ENCODE data around the gene DUSP16. TPM values are rescaled to one million over a fixed set of nuclear protein-coding genes. Genes with fewer than 3 reads are reported as not detected.

Gene DUSP16
- total RNA-seq, 1 donor from 2014 or later = 52.1 TPM

DNA sequence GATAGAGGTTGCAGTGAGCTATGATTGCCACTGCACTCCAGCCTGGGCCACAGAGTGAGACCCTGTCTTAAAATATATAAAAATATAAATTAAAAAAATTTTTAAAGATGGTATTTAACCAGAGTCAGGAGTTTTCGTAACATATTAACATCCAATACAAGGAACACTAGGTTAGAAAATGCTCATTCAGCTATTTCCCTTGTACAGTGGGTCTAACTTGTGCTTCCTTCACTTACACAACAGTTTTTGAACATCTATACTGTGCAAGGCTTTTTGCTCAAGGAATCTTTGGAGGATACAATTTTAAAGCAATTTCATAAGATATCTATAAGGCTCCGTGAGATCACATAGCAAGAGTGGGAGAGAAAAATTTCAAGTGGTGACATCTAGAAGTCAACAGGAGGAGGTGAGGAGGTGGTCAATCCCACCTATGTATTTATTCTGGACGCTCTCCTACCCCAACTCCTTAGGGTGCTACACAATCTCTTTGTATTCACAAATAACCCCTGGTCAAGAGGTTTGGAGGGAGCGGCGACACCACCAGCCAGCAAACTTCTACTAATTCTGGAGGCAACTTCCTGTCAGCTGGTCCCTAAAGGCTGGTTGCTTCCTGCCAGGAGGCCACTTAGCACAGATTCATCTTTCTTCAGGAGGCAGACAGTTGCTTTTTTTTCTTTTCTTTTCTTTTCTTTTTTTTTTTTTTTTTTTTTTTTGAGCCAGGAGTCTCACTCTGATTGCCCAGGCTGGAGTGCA lies 22.2 kb downstream of the DUSP16 start:
- no peak overlapping the region for H3K4me3 Mint-ChIP-seq
- H3K9me3 Mint-ChIP-seq = no peaks in the 10 kb centered on the region
- H3K4me1 Mint-ChIP-seq (ENCODE audit: unreplicated experiment) = peaks cover 9% of the 10 kb centered on the region
- TF ChIP-seq, protein P1, sequence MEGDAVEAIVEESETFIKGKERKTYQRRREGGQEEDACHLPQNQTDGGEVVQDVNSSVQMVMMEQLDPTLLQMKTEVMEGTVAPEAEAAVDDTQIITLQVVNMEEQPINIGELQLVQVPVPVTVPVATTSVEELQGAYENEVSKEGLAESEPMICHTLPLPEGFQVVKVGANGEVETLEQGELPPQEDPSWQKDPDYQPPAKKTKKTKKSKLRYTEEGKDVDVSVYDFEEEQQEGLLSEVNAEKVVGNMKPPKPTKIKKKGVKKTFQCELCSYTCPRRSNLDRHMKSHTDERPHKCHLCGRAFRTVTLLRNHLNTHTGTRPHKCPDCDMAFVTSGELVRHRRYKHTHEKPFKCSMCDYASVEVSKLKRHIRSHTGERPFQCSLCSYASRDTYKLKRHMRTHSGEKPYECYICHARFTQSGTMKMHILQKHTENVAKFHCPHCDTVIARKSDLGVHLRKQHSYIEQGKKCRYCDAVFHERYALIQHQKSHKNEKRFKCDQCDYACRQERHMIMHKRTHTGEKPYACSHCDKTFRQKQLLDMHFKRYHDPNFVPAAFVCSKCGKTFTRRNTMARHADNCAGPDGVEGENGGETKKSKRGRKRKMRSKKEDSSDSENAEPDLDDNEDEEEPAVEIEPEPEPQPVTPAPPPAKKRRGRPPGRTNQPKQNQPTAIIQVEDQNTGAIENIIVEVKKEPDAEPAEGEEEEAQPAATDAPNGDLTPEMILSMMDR (conservative IDR thresholded peaks at IDR 0.05) = no peak
- no peaks in the 10 kb centered on the region for H3K27me3 Mint-ChIP-seq
- no peak for DNase-seq (ENCODE audit: extremely low spot score, unreplicated experiment)
- peak overlapping the region; percentile 35 for H3K27ac Mint-ChIP-seq
- peaks cover 45% of the 10 kb centered on the region for H3K36me3 Mint-ChIP-seq

DNA sequence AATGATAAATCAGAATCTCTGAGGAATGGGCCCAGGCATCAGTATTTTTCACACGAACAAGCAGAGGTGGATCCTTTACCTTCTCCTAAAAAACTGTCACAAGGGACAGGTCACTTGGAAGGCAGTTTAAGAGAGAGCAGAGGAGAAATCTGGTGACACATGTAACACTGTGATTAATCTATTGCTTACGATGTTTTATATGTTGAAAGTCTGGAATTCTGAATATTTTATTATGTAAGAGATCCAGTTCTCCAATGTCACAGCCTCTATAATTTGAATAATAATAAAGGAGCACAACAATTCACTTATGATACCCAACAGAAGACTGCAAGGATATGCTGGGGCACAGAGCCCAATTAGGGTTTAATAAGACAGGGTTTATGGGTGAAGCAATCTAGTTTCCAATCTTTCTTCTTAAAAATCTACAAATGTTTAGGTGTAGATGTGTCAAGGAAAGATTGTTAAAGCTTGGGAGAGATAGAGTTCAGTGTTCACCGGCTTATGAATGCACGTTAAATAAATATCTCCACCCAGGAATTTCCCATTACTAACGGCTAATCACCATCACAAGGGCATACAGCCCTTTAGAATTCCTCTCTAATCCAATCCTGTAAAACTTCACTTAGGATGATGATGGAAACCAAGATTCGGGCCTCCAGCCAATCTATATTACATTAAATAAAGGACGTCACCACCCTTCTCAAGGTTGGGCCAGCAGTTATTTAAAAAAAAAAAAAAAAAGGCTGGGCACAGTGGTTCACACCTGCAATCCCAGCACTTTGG lies 23.4 kb downstream of the DUSP16 start:
- TF ChIP-seq, protein P1 (conservative IDR thresholded peaks at IDR 0.05) = no peak
- Mint-ChIP-seq H3K9me3 (no peaks in the 10 kb centered on the region), H3K4me3 (no peak overlapping the region), H3K27ac (peak overlapping the region; percentile 19), H3K36me3 (peaks cover 39% of the 10 kb centered on the region), H3K27me3 (no peaks in the 10 kb centered on the region), H3K4me1 (ENCODE audit: unreplicated experiment) (peaks cover 13% of the 10 kb centered on the region)
- DNase-seq (ENCODE audit: extremely low spot score, unreplicated experiment) = no peak

DNA sequence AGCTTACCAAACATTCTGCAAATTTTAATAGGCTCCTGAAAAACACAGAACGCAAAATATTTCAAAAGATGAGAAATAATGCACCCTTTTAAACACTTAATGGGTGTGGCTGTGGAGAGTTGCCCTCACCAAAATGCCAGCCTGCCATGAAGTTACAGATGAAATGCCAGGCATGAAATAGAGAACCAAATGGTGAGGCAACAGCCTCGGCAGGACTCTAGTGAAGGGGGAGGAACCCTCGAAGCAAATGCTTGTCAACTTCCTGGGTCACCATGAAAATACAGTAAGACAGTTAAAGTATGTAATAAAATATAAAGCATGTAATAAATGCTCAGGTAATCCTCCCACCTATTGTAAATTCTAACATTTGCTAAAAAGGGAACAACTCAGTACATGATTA lies 24.1 kb downstream of the DUSP16 start:
- H3K27ac Mint-ChIP-seq = peak overlapping the region; percentile 19
- no peak overlapping the region for H3K4me3 Mint-ChIP-seq
- H3K27me3 Mint-ChIP-seq = no peaks in the 10 kb centered on the region
- H3K36me3 Mint-ChIP-seq = peaks cover 35% of the 10 kb centered on the region
- TF ChIP-seq, protein P1 (conservative IDR thresholded peaks at IDR 0.05) = no peak
- no peak for DNase-seq (ENCODE audit: extremely low spot score, unreplicated experiment)
- H3K9me3 Mint-ChIP-seq = no peaks in the 10 kb centered on the region
- peaks cover 18% of the 10 kb centered on the region for H3K4me1 Mint-ChIP-seq (ENCODE audit: unreplicated experiment)

DNA sequence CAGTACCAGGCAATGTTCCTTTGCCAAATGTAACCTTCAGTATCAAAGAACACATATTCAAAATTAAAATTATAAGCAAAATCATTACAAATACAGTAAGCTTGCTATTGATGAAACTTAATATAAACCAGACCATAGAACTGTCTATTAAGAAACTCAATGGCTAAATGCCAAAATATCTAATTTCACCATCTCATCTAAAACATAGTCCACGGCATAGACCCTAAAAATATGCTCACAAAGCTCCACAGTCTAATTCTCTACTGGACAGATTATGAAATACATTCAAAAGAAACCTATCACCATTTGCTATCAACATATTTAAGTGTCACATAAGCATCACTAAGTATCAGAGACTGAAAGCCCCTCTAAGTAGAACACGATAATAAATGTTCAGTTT lies 25.2 kb downstream of the DUSP16 start:
- no peak for DNase-seq (ENCODE audit: extremely low spot score, unreplicated experiment)
- H3K27ac Mint-ChIP-seq = no peak overlapping the region
- TF ChIP-seq, protein P1 (conservative IDR thresholded peaks at IDR 0.05) = no peak
- peaks cover 30% of the 10 kb centered on the region for H3K36me3 Mint-ChIP-seq
- peaks cover 18% of the 10 kb centered on the region for H3K4me1 Mint-ChIP-seq (ENCODE audit: unreplicated experiment)
- no peaks in the 10 kb centered on the region for H3K27me3 Mint-ChIP-seq
- no peaks in the 10 kb centered on the region for H3K9me3 Mint-ChIP-seq
- H3K4me3 Mint-ChIP-seq = no peak overlapping the region

DNA sequence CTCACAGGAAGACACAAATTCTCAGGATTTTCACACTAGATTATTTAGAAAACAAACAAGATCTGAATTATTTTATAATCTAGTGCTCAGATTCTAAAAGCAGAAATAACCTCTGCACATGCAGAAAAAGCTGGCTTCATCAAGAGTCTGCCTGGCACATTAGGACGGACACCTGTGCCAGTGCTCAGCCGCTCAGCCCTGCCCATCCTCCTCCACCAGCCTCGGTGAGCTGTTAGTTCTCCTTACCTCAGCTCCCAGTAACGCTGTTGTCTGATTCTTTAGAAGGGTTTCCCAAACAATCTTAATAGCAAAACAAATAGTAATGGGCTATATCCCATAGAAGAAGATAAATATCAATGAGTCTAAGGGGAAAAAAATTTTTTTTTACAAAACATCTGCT lies 27.7 kb downstream of the DUSP16 start:
- Mint-ChIP-seq H3K4me1 (ENCODE audit: unreplicated experiment) (peaks cover 13% of the 10 kb centered on the region), H3K9me3 (no peaks in the 10 kb centered on the region), H3K4me3 (no peak overlapping the region), H3K27ac (peak overlapping the region; percentile 98), H3K27me3 (no peaks in the 10 kb centered on the region), H3K36me3 (peaks cover 24% of the 10 kb centered on the region)
- DNase-seq (ENCODE audit: extremely low spot score, unreplicated experiment) = no peak
- TF ChIP-seq, protein P1 (conservative IDR thresholded peaks at IDR 0.05) = no peak

Measured in type B pancreatic cell (in vitro differentiated cells).